Measurements from ENCODE around the gene ABCB8. TPM values are rescaled to one million over a fixed set of nuclear protein-coding genes. Genes with fewer than 3 reads are reported as not detected.

The ABCB8 gene
- total RNA-seq, 4 donors from 2014 or later = 29.5 to 42.3 (median 31.9) TPM

Other genes starting within 250 kb of the ABCB8 start
- 10 to 100 TPM in 1 of 4 donors, 1 to 10 TPM in 3; 2.5 to 14.5 (median 4.9) TPM for gene TMEM176B, start 228.1 kb upstream of the ABCB8 start, total RNA-seq
- 10 to 100 TPM in 1 of 4 donors, 1 to 10 TPM in 3; 3.2 to 12.9 (median 6.0) TPM for gene TMEM176A, start 227.7 kb upstream of the ABCB8 start, total RNA-seq
- gene AOC1, start 175.9 kb upstream of the ABCB8 start, total RNA-seq = 1 to 10 TPM; 1.9 to 5.5 (median 2.3) TPM
- under 1 TPM in 1 of 4 donors, not detected in 3; 0.70 TPM for gene KCNH2, start 50.1 kb upstream of the ABCB8 start, total RNA-seq
- 10 to 100 TPM in 1 of 4 donors, 1 to 10 TPM in 3; 2.6 to 10.9 (median 6.8) TPM for gene NOS3, start 37.4 kb upstream of the ABCB8 start, total RNA-seq
- 100 to 1,000 TPM in 2 of 4 donors, 10 to 100 TPM in 2; 27.0 to 195 (median 122) TPM for gene ATG9B, start 4.0 kb upstream of the ABCB8 start, total RNA-seq
- gene ASIC3, start 20.1 kb downstream of the ABCB8 start, total RNA-seq = 1 to 10 TPM; 2.6 to 8.7 (median 4.1) TPM
- gene CDK5, start 29.4 kb downstream of the ABCB8 start, total RNA-seq = 10 to 100 TPM in 3 of 4 donors, 1 to 10 TPM in 1; 7.7 to 14.7 (median 13.4) TPM
- gene SLC4A2, start 31.1 kb downstream of the ABCB8 start, total RNA-seq = 10 to 100 TPM; 31.9 to 78.7 (median 59.7) TPM
- gene FASTK, start 52.4 kb downstream of the ABCB8 start, total RNA-seq = 100 to 1,000 TPM in 2 of 4 donors, 10 to 100 TPM in 2; 76.8 to 102 (median 90.9) TPM
- 10 to 100 TPM; 32.5 to 50.3 (median 45.7) TPM for gene TMUB1, start 55.0 kb downstream of the ABCB8 start, total RNA-seq
- gene AGAP3, start 58.0 kb downstream of the ABCB8 start, total RNA-seq = 100 to 1,000 TPM; 126 to 162 (median 134) TPM
- gene GBX1, start 139.2 kb downstream of the ABCB8 start, total RNA-seq = not detected
- gene ASB10, start 158.8 kb downstream of the ABCB8 start, total RNA-seq = not detected
- not detected for gene H2BK1, start 182.0 kb downstream of the ABCB8 start, total RNA-seq
- gene ABCF2, start 198.8 kb downstream of the ABCB8 start, total RNA-seq = 10 to 100 TPM; 25.3 to 96.5 (median 40.1) TPM
- 10 to 100 TPM; 21.5 to 28.6 (median 25.4) TPM for gene CHPF2, start 204.0 kb downstream of the ABCB8 start, total RNA-seq
- gene SMARCD3, start 220.2 kb downstream of the ABCB8 start, total RNA-seq = 10 to 100 TPM in 2 of 4 donors, 1 to 10 TPM in 2; 9.6 to 15.8 (median 10.9) TPM